Measurements from ENCODE around the gene FAM161A. TPM values are rescaled to one million over a fixed set of nuclear protein-coding genes. Genes with fewer than 3 reads are reported as not detected.
"Not testable (repeated sequence)": the region's sequence is repeated elsewhere in the genome, so short reads cannot be mapped to it uniquely, and the experiment has no call there.

Gene FAM161A
- total RNA-seq, 1 experiment from 2014 or later: 12.2 TPM

DNA sequence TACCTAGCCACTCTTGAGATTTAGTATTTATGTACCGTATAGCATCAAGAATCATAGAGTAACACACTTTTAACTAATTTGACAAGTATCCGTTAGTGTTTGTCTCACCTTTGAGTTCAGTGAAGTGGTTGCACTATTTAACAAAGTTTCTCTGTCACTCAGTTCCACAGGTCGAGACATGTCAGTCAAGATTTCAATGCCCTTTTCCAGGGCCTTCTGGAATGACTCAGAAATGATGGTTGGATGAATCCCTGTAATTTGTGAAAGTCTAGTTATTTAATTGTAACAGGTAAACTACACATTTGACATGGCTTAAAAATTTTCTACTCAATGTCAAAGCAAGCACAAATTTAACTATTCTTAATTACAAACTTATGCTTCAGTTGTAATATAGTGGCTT, 24.9 kb upstream of the FAM161A start:
- POLR2A ChIA-PET (ENCODE audit: unreplicated experiment): no interaction called here
- no TSS peak for BruUV-seq (replicated peaks)
- CTCF ChIA-PET: no interaction called here

DNA sequence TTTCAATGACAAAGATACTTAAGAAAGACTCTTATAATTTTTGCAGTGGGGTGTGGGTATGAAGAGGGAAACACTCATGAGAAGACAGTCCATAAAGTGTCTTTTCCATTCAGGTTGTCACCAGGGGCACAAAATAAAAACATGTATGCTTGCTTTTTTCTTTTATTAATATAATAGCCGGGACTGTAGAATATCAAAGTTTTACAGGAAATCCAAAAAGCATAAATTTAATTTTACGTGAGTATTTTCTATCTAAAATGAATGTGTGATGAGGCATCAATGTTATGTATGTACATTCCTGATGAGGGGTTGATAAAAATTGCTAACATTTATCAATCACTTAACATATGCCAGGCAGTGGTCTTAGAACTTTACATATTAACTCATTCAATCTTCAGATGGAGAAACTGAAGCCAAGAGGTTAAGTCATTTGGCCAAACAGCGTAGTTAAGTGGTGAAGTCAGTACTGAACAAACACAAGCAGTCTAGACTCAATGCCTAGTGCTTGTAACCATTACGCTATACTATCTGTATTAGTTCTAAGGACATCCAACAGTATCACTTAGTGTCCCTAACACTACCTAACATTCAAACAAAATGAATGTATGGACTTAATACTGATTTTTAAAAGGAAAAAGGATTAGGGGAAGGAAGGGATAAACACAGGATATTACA, 23.8 kb upstream of the FAM161A start:
- intact Hi-C loops (cut with micrococcal nuclease; ENCODE audit: unreplicated experiment): no loop called here
- Histone ChIP-seq H3K27ac (no peak overlapping the region), H3K4me3 (no peak overlapping the region), H3K36me3 (ENCODE audit: low read depth) (peaks cover 73% of the 10 kb centered on the region), H2AFZ (no peak overlapping the region), H3K4me2 (no peak overlapping the region), H3K79me2 (ENCODE audit: low read depth) (peaks cover 36% of the 10 kb centered on the region), H3K27me3 (ENCODE audit: insufficient read depth, low read depth) (no peaks in the 10 kb centered on the region), H3K9me3 (ENCODE audit: insufficient read depth, low read depth) (no peaks in the 10 kb centered on the region), H3F3A (ENCODE audit: insufficient read depth, low read depth) (peaks cover 59% of the 10 kb centered on the region), H3K4me1 (replicated peaks; ENCODE audit: insufficient read depth) (no peaks in the 10 kb centered on the region), H4K20me1 (ENCODE audit: insufficient read depth) (peaks cover 38% of the 10 kb centered on the region), H3K9me2 (ENCODE audit: insufficient read depth) (no peaks in the 10 kb centered on the region)
- TF ChIP-seq, protein P1, sequence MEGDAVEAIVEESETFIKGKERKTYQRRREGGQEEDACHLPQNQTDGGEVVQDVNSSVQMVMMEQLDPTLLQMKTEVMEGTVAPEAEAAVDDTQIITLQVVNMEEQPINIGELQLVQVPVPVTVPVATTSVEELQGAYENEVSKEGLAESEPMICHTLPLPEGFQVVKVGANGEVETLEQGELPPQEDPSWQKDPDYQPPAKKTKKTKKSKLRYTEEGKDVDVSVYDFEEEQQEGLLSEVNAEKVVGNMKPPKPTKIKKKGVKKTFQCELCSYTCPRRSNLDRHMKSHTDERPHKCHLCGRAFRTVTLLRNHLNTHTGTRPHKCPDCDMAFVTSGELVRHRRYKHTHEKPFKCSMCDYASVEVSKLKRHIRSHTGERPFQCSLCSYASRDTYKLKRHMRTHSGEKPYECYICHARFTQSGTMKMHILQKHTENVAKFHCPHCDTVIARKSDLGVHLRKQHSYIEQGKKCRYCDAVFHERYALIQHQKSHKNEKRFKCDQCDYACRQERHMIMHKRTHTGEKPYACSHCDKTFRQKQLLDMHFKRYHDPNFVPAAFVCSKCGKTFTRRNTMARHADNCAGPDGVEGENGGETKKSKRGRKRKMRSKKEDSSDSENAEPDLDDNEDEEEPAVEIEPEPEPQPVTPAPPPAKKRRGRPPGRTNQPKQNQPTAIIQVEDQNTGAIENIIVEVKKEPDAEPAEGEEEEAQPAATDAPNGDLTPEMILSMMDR (conservative IDR thresholded peaks at IDR 0.05): no peak
- TF ChIP-seq EZH2 (IDR thresholded peaks at IDR 0.05; ENCODE audit: low read depth): no peak
- CTCF ChIA-PET: no interaction called here
- BruUV-seq (replicated peaks): no TSS peak
- POLR2A ChIA-PET (ENCODE audit: unreplicated experiment): no interaction called here
- DNase-seq: no peak

More for the DNA sequence above, 24.9 kb upstream of the FAM161A start:
- Histone ChIP-seq H3K4me3 (no peak overlapping the region), H3K9me3 (ENCODE audit: insufficient read depth, low read depth) (no peaks in the 10 kb centered on the region), H3K79me2 (ENCODE audit: low read depth) (peaks cover 42% of the 10 kb centered on the region), H2AFZ (no peak overlapping the region), H3K9me2 (ENCODE audit: insufficient read depth) (no peaks in the 10 kb centered on the region), H3K27ac (no peak overlapping the region), H3F3A (ENCODE audit: insufficient read depth, low read depth) (peaks cover 60% of the 10 kb centered on the region), H3K4me2 (no peak overlapping the region), H4K20me1 (ENCODE audit: insufficient read depth) (peaks cover 48% of the 10 kb centered on the region), H3K27me3 (ENCODE audit: insufficient read depth, low read depth) (no peaks in the 10 kb centered on the region), H3K36me3 (ENCODE audit: low read depth) (peaks cover 74% of the 10 kb centered on the region), H3K4me1 (replicated peaks; ENCODE audit: insufficient read depth) (no peaks in the 10 kb centered on the region)
- TF ChIP-seq, protein P1 (conservative IDR thresholded peaks at IDR 0.05): no peak
- no peak for TF ChIP-seq EZH2 (IDR thresholded peaks at IDR 0.05; ENCODE audit: low read depth)
- DNase-seq: no peak
- intact Hi-C loops (cut with micrococcal nuclease; ENCODE audit: unreplicated experiment): no loop called here

DNA sequence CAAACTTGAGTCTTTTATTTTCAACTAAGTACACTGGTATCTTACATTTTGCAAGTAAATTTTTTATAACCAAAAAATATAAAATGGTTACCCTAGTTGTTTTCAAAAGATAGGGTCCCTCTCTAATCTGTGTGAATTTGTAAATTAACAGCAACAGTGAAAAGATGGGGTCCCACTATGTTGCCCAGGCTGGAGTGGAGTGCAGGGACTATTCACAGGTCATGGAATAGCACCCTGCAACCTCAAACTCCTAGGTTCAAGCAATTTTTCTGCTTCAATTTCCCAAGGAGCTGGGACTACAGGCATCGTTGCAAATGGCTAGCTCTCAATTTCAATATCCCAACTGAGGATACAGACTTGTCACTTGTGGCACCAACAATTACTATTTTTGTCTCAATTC, 22.5 kb upstream of the FAM161A start:
- no peaks in the 10 kb centered on the region for H3K9me2 ChIP-seq (ENCODE audit: insufficient read depth)
- H3K36me3 ChIP-seq (ENCODE audit: low read depth): peaks cover 70% of the 10 kb centered on the region
- peaks cover 23% of the 10 kb centered on the region for H3K79me2 ChIP-seq (ENCODE audit: low read depth)
- no peak overlapping the region for H2AFZ ChIP-seq
- H4K20me1 ChIP-seq (ENCODE audit: insufficient read depth): peaks cover 36% of the 10 kb centered on the region
- TF ChIP-seq, protein P1 (conservative IDR thresholded peaks at IDR 0.05): no peak
- no peak for TF ChIP-seq EZH2 (IDR thresholded peaks at IDR 0.05; ENCODE audit: low read depth)
- no peak overlapping the region for H3K27ac ChIP-seq
- ChIA-PET POLR2A (ENCODE audit: unreplicated experiment) (no interaction called here), CTCF (no interaction called here)
- no peaks in the 10 kb centered on the region for H3K4me1 ChIP-seq (replicated peaks; ENCODE audit: insufficient read depth)
- no peak for DNase-seq
- H3F3A ChIP-seq (ENCODE audit: insufficient read depth, low read depth): peaks cover 64% of the 10 kb centered on the region
- intact Hi-C loops (cut with micrococcal nuclease; ENCODE audit: unreplicated experiment): no loop called here
- no TSS peak for BruUV-seq (replicated peaks)
- H3K27me3 ChIP-seq (ENCODE audit: insufficient read depth, low read depth): no peaks in the 10 kb centered on the region
- no peak overlapping the region for H3K4me3 ChIP-seq
- no peaks in the 10 kb centered on the region for H3K9me3 ChIP-seq (ENCODE audit: insufficient read depth, low read depth)
- no peak overlapping the region for H3K4me2 ChIP-seq

DNA sequence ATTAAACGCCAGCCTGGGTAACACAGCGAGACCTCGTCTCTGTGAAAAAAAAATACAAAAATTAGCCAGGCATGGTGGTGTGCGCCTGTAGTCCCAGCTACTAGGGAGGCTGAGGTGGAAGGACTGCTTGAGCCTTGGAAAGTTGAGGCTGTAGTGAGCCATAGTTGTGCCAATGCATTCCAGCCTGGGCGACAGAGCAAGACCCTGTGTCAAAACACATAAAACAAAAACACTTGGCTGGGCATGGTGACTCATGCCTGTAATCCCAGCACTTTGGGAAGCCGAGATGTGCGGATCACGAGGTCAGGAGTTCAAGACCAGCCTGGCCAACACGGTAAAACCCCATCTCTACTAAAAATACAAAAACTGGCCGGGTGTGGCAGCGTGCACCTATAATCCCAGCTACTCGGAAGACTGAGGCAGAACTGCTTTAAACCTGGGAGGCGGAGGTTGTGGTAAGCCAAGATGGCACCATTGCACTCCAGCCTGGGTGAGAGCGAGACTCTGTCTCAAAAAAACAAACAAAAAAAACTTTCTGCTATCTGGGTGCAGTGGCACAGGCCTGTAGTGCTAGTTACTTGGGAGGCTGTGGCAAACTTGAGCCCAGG, 12.7 kb upstream of the FAM161A start:
- H2AFZ ChIP-seq; H3K4me1 ChIP-seq (replicated peaks; ENCODE audit: insufficient read depth); DNase-seq; intact Hi-C loops (cut with micrococcal nuclease; ENCODE audit: unreplicated experiment); H3K9me2 ChIP-seq (ENCODE audit: insufficient read depth); H3K4me3 ChIP-seq; BruUV-seq (replicated peaks); H3K79me2 ChIP-seq (ENCODE audit: low read depth); H3K4me2 ChIP-seq; H3K27me3 ChIP-seq (ENCODE audit: insufficient read depth, low read depth); H4K20me1 ChIP-seq (ENCODE audit: insufficient read depth); POLR2A ChIA-PET (ENCODE audit: unreplicated experiment); H3K27ac ChIP-seq; H3K9me3 ChIP-seq (ENCODE audit: insufficient read depth, low read depth): not testable (repeated sequence)
- peaks cover 66% of the 10 kb centered on the region for H3F3A ChIP-seq (ENCODE audit: insufficient read depth, low read depth)
- peaks cover 21% of the 10 kb centered on the region for H3K36me3 ChIP-seq (ENCODE audit: low read depth)
- CTCF ChIA-PET: interaction anchor here (0.6 kb wide), 2 partner anchors 425 to 1308 kb away, joined by 3 to 7 read pairs; no protein-coding TSS in a partner anchor

Data from PC-9 (cell line).